GM19035 (cell line): ENCODE data around the gene USP47.

ENCODE experiments used
- ATAC-seq: cut with Tn5 transposase; IDR thresholded peaks from one replicate; pipeline ENCODE4 v1.9.1; 2021; ENCODE audit not compliant: unreplicated experiment

Gene USP47

GRCh38 chr11:11965656-11966353 is 124.0 kb downstream of the USP47 start:
- ATAC-seq: no peak

GRCh38 chr11:11966354-11966741 is 124.6 kb downstream of the USP47 start:
- ATAC-seq: no peak

- peak; percentile 96 for ATAC-seq
Measured at GRCh38 chr11:11966826-11967668, 125.3 kb downstream of the USP47 start.

- no peak for ATAC-seq
Measured at GRCh38 chr11:11967669-11968510, 126.1 kb downstream of the USP47 start.

- ATAC-seq: no peak
Measured at GRCh38 chr11:11968511-11969280, 126.9 kb downstream of the USP47 start.

- no peak for ATAC-seq
Measured at GRCh38 chr11:11969380-11970215, 127.8 kb downstream of the USP47 start.

- ATAC-seq: no peak
Measured at GRCh38 chr11:11970556-11970955, 128.8 kb downstream of the USP47 start.

GRCh38 chr11:11971906-11972547 is 130.3 kb downstream of the USP47 start:
- ATAC-seq: no peak

GRCh38 chr11:11972730-11973341 is 131.1 kb downstream of the USP47 start:
- ATAC-seq: no peak

GRCh38 chr11:11973361-11973800 is 131.6 kb downstream of the USP47 start:
- no peak for ATAC-seq

- ATAC-seq: no peak
Measured at GRCh38 chr11:11973866-11974265, 132.1 kb downstream of the USP47 start.

GRCh38 chr11:11975201-11976092 is 133.7 kb downstream of the USP47 start:
- ATAC-seq: no peak

GRCh38 chr11:11976481-11977127 is 134.8 kb downstream of the USP47 start:
- ATAC-seq: no peak

- ATAC-seq: no peak
Measured at GRCh38 chr11:11977206-11977938, 135.6 kb downstream of the USP47 start.

GRCh38 chr11:11978098-11978637 is 136.4 kb downstream of the USP47 start:
- ATAC-seq: no peak

- no peak for ATAC-seq
Measured at GRCh38 chr11:11978792-11979487, 137.2 kb downstream of the USP47 start.
